Endothelial cell of hepatic sinusoid (primary cell): ENCODE measurements around the gene OR4Q2.
"Not testable (repeated sequence)": the region's sequence is repeated elsewhere in the genome, so short reads cannot be mapped to it uniquely, and the experiment has no call there.

ENCODE experiments used
- in situ Hi-C: cut with HindIII; loops from 2 replicates; pipeline ENCODE4 v1.10.0; 2017; ENCODE audit warnings: low sequenced_read_pairs

The OR4Q2 gene

GRCh38 chr14:20001863-20002262, at the start of gene OR4Q2:
TSS of gene OR4Q2 (plus strand) at chr14:20002163.
- in situ Hi-C loops = no loop called here

GRCh38 chr14:19969735-19970134, 32.2 kb upstream of the OR4Q2 start:
- in situ Hi-C loops = not testable (repeated sequence)

GRCh38 chr14:19974844-19975243, 27.1 kb upstream of the OR4Q2 start:
- in situ Hi-C loops = no loop called here

- in situ Hi-C loops = no loop called here
Observed at GRCh38 chr14:19975291-19975690, 26.7 kb upstream of the OR4Q2 start, which contains the start of gene OR4K15. TSS of gene OR4K15 (plus strand) at chr14:19975591. CDS start at chr14:19975591, 0 bp downstream.

- in situ Hi-C loops = no loop called here
Observed at GRCh38 chr14:19993438-19993837, 8.5 kb upstream of the OR4Q2 start.

GRCh38 chr14:20002319-20002718, 356 bp downstream of the OR4Q2 start:
- in situ Hi-C loops = no loop called here

- in situ Hi-C loops = no loop called here
Observed at GRCh38 chr14:20008156-20008555, 6.2 kb downstream of the OR4Q2 start.

- in situ Hi-C loops = no loop called here
Observed at GRCh38 chr14:20019257-20019865, 17.4 kb downstream of the OR4Q2 start, which contains the start of gene OR4K14. TSS of gene OR4K14 (minus strand) at chr14:20019307. CDS start at chr14:20015193, 4,114 bp downstream.

- in situ Hi-C loops = no loop called here
Observed at GRCh38 chr14:20031058-20031457, 29.1 kb downstream of the OR4Q2 start.

- in situ Hi-C loops = no loop called here
Observed at GRCh38 chr14:20035449-20035848, 33.5 kb downstream of the OR4Q2 start.

GRCh38 chr14:20035938-20036337, 34.0 kb downstream of the OR4Q2 start, which contains the start of gene OR4K13:
TSS of gene OR4K13 (minus strand) at chr14:20036038. CDS start at chr14:20034758, 1,280 bp downstream.
- in situ Hi-C loops = no loop called here

GRCh38 chr14:20044243-20044642, 42.3 kb downstream of the OR4Q2 start:
- in situ Hi-C loops = no loop called here

- in situ Hi-C loops = no loop called here
Observed at GRCh38 chr14:20048202-20048601, 46.2 kb downstream of the OR4Q2 start.
